Measurements from ENCODE around the gene PKP3.

DNA sequence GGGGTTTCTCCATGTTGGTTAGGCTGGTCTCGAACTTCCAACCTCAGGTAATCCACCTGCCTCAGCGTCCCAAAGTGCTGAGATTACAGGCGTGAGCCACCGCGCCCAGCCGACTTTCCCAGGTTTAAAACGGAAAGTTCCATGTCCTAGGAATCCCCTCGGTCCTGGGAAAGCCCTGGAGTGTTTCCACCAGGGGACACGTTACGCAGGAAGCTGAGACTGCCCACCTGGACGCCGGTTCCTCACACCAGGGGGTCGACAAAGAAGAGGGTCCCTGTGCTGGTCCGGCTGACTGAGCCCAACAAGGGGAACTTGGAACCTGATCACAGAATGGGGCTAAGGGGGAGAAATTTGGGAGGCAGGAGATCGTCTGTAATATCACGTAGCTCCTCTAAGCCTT, 28.2 kb upstream of the PKP3 start:
- no peak for TF ChIP-seq POLR2AphosphoS5 (IDR thresholded peaks at IDR 0.05; ENCODE audit: low read depth, low read length)
- TF ChIP-seq POLR2A (IDR thresholded peaks at IDR 0.05; ENCODE audit: low read depth, low read length): no peak
